ENCODE measurements around the gene FNTB.
"Not testable (repeated sequence)": the region's sequence is repeated elsewhere in the genome, so short reads cannot be mapped to it uniquely, and the experiment has no call there.

Gene FNTB

DNA sequence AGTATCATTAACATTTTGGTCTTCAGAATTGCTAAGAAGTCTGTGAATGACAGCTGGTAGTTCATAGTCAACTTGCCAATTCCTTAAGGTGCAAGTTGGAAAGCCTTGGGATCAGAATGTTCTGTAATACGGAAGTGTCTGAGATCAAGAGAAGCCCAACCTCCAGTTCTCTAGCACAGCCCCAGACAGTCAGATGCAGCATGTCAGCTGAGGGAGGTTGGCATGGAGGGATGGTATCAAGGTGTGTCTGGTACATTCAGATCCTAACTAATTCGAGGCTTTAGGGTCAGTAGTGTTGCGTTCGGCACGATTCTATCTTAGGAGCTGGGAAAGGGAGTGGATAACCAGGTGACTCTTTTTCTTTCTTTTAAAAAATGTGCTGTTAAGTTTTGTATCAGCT lies 38.3 kb downstream of the FNTB start:
- DNase-seq (ENCODE audit: low read depth in 2 of 2): no peak
- no peak overlapping the region for H3K4me3 ChIP-seq (replicated peaks in 1 of 2; ENCODE audit: low read depth in 2 of 2, low read length in 2 of 2)
- TF ChIP-seq, protein P1, sequence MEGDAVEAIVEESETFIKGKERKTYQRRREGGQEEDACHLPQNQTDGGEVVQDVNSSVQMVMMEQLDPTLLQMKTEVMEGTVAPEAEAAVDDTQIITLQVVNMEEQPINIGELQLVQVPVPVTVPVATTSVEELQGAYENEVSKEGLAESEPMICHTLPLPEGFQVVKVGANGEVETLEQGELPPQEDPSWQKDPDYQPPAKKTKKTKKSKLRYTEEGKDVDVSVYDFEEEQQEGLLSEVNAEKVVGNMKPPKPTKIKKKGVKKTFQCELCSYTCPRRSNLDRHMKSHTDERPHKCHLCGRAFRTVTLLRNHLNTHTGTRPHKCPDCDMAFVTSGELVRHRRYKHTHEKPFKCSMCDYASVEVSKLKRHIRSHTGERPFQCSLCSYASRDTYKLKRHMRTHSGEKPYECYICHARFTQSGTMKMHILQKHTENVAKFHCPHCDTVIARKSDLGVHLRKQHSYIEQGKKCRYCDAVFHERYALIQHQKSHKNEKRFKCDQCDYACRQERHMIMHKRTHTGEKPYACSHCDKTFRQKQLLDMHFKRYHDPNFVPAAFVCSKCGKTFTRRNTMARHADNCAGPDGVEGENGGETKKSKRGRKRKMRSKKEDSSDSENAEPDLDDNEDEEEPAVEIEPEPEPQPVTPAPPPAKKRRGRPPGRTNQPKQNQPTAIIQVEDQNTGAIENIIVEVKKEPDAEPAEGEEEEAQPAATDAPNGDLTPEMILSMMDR (IDR thresholded peaks at IDR 0.05; ENCODE audit: low read depth, low read length): no peak

DNA sequence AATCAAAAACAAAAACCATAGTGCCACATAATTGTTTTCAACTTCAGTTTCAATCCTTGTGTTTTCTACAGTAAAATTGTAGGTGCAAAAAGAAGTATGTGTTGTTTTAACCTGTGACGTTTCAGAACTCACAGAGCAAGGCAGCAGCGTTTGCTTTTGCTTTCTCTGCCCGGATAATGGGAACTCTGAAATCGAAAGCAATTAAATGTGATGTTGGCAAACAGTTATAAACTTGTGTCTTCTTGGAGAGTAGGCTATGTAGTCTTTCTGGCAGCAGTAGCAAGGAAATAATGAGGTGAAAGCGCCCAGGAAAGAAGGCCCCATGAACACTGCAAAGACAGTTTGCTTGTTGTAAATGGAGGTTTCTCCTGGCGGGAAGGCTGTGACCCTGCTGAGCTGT lies 39.1 kb downstream of the FNTB start:
- TF ChIP-seq, protein P1 (IDR thresholded peaks at IDR 0.05; ENCODE audit: low read depth, low read length): no peak
- no peak overlapping the region for H3K4me3 ChIP-seq (replicated peaks in 1 of 2; ENCODE audit: low read depth in 2 of 2, low read length in 2 of 2)
- DNase-seq (ENCODE audit: low read depth in 2 of 2): no peak

DNA sequence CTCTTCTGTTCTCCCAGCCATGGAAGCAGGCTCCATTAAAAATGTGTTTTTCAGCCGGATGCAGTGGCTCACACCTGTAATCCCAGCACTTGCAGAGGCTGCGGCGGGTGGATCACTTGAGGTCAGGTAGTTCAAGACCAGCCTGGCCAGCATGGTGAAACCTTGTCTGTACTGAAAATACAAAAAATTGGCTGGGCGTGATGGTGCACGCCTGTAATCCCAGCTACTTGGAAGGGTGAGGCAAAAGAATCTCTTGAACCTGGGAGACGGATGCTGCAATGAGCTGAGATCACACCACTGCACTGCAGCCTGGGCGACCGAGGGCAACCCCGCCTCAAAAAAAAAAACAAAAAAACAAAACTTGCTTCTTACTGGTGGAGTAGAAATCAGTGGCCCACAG lies 39.8 kb downstream of the FNTB start:
- H3K4me3 ChIP-seq (replicated peaks in 1 of 2; ENCODE audit: low read depth in 2 of 2, low read length in 2 of 2): no peak overlapping the region
- DNase-seq (ENCODE audit: low read depth in 2 of 2): no peak
- TF ChIP-seq, protein P1 (IDR thresholded peaks at IDR 0.05; ENCODE audit: low read depth, low read length): no peak

DNA sequence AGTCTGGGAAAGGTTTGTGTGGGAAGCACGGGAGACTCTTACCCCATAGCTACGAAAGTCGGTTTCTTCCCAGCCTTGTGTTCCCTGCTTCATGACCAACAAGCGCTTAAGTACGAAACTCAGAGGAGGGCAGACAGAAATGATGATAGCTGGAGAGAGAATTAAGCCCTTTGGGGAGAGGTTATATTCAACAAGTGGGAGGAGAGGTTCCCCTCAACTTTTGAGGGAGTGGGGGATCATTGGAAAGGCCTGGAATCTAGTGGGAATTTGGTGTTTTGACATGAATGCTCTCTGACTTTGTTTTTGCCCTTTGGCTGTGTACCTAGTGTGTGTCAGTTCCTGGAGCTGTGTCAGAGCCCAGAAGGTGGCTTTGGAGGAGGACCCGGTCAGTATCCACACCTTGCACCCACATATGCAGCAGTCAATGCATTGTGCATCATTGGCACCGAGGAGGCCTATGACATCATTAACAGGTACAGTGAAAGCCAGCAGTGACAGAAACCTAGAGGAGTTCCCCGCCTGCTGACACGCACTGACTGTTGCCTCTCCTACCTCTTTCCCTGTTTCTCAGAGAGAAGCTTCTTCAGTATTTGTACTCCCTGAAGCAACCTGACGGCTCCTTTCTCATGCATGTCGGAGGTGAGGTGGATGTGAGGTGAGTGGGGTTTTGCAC lies 40.6 kb downstream of the FNTB start:
- no peak for DNase-seq (ENCODE audit: low read depth in 2 of 2)
- no peak overlapping the region for H3K4me3 ChIP-seq (replicated peaks in 1 of 2; ENCODE audit: low read depth in 2 of 2, low read length in 2 of 2)
- TF ChIP-seq, protein P1 (IDR thresholded peaks at IDR 0.05; ENCODE audit: low read depth, low read length): no peak

DNA sequence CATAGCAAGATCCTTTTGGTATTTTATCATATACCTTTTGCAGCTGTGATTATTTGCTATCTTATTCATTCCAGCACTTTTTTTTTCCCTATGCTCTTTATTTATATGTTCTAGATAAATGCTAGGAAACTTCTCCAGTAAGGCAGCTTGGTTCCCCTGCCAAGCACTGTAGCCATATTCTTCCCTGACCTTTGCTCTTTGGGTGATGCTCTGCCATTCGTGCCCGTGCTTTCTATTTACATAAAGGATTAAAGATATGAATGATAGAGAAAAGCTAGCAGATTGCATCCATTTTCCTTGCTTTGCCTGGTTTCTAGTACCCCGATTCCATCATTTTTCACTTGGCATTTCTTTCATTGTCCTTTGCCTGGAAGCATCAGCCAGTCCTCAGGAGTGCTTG lies 42.2 kb downstream of the FNTB start:
- TF ChIP-seq, protein P1 (IDR thresholded peaks at IDR 0.05; ENCODE audit: low read depth, low read length): no peak
- no peak overlapping the region for H3K4me3 ChIP-seq (replicated peaks in 1 of 2; ENCODE audit: low read depth in 2 of 2, low read length in 2 of 2)
- no peak for DNase-seq (ENCODE audit: low read depth in 2 of 2)

DNA sequence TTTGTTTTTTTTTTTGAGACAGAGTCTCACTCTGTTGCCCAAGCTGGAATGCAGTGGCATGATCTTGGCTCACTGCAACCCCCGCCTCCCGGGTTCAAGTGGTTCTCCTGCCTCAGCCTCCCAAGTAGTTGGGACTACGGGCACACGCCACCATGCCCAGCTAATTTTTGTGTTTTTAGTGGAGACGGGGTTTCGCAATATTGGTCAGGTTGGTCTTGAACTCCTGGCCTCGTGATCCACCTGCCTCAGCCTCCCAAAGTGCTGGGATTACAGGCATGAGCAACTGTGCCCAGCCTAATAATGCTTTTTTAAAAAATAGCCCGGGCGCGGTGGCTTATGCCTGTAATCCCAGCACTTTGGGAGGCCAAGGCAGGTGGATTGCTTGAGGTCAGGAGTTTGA lies 44.6 kb downstream of the FNTB start:
- not testable (repeated sequence) for H3K4me3 ChIP-seq (replicated peaks in 1 of 2; ENCODE audit: low read depth in 2 of 2, low read length in 2 of 2)

DNA sequence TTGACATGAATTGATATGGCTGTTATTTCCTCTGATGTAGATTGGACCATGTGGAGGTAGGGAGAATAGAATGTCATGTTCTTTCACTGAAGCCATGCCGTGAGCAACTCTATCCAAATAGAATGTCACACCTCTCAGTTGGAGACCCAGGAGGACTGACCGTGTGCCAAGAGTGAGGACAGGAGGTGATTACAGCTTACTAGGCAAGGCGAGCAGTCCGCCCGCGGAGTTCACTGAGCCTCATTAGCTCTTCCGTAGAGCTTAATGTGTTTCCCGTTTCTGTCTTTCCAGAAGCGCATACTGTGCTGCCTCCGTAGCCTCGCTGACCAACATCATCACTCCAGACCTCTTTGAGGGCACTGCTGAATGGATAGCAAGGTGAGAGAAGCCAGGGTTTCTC lies 45.6 kb downstream of the FNTB start:
- TF ChIP-seq, protein P1 (IDR thresholded peaks at IDR 0.05; ENCODE audit: low read depth, low read length): no peak
- no peak overlapping the region for H3K4me3 ChIP-seq (replicated peaks in 1 of 2; ENCODE audit: low read depth in 2 of 2, low read length in 2 of 2)
- DNase-seq (ENCODE audit: low read depth in 2 of 2): no peak

More for the DNA sequence above, 44.6 kb downstream of the FNTB start:
- DNase-seq (ENCODE audit: low read depth in 2 of 2): not testable (repeated sequence)
